ENCODE results near the gene PPP1R12A. TPM values are rescaled to one million over a fixed set of nuclear protein-coding genes. Genes with fewer than 3 reads are reported as not detected.

Gene PPP1R12A
- total and polyA plus RNA-seq, 9 of the 15 experiments (the other 6 are each of a cell fraction or from before 2014, with no cell fraction given), result 26.4 to 119 (median 53.3) TPM

DNA sequence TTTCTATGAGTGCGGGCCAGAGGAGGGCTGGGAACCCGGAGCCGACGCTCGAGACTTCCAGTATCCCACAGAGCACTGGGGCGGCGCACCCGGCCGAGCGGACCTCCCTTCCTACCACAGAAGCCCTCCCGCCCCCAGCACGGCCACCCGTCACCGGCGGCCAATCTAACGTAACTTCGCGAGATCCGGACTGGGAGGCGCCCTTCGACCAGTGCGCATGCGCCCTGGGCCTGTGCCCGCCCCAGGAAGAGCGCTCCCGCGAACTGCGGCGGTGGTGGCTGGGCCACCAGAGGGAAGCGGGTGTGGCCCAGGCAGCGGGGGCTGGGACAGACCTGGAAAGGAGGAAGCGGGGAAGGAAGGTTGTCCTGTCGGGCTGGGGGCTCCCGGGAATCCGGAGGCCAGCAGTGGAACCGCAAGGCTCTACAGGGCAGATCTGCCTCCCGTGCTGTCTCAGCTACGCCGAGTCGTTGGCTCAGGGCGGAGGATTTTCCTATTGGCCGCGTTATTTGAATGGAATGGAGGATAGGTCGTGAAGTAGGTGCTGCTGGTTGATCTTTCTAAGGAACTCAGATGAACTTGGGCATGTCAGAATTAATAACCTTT lies at the start of gene PPP1R12A (continued):
- TF ChIP-seq, protein P1, sequence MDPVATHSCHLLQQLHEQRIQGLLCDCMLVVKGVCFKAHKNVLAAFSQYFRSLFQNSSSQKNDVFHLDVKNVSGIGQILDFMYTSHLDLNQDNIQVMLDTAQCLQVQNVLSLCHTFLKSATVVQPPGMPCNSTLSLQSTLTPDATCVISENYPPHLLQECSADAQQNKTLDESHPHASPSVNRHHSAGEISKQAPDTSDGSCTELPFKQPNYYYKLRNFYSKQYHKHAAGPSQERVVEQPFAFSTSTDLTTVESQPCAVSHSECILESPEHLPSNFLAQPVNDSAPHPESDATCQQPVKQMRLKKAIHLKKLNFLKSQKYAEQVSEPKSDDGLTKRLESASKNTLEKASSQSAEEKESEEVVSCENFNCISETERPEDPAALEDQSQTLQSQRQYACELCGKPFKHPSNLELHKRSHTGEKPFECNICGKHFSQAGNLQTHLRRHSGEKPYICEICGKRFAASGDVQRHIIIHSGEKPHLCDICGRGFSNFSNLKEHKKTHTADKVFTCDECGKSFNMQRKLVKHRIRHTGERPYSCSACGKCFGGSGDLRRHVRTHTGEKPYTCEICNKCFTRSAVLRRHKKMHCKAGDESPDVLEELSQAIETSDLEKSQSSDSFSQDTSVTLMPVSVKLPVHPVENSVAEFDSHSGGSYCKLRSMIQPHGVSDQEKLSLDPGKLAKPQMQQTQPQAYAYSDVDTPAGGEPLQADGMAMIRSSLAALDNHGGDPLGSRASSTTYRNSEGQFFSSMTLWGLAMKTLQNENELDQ (CRISPR knock-in tag; IDR thresholded peaks at IDR 0.05; ENCODE audit: borderline replicate concordance), result no peak
- TF ChIP-seq CCNT2 (IDR thresholded peaks at IDR 0.05; ENCODE audit: borderline replicate concordance, extremely low read depth, insufficient read length, low read depth, low read length), result peak; percentile 81
- TF ChIP-seq TOE1 (IDR thresholded peaks at IDR 0.05; ENCODE audit: borderline replicate concordance), result no peak
- no peak for TF ChIP-seq TOE1 (CRISPR knock-in tag; IDR thresholded peaks at IDR 0.05; ENCODE audit: borderline replicate concordance, low read depth)
- TF ChIP-seq L3MBTL2 (IDR thresholded peaks at IDR 0.05), result peak; percentile 42
- TF ChIP-seq, protein P2, sequence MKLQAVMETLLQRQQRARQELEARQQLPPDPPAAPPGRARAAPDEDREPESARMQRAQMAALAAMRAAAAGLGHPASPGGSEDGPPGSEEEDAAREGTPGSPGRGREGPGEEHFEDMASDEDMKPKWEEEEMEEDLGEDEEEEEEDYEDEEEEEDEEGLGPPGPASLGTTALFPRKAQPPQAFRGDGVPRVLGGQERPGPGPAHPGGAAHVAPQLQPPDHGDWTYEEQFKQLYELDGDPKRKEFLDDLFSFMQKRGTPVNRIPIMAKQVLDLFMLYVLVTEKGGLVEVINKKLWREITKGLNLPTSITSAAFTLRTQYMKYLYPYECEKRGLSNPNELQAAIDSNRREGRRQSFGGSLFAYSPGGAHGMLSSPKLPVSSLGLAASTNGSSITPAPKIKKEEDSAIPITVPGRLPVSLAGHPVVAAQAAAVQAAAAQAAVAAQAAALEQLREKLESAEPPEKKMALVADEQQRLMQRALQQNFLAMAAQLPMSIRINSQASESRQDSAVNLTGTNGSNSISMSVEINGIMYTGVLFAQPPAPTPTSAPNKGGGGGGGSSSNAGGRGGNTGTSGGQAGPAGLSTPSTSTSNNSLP (IDR thresholded peaks at IDR 0.05; ENCODE audit: borderline replicate concordance, low read depth, low read length), result no peak
- no peak for TF ChIP-seq HNRNPK (IDR thresholded peaks at IDR 0.05; ENCODE audit: low read depth, low read length, poor library complexity, severe bottlenecking)
- TF ChIP-seq BHLHE40 (IDR thresholded peaks at IDR 0.05; ENCODE audit: low read length), result peak; percentile 49
- TF ChIP-seq CREB1 (IDR thresholded peaks at IDR 0.05), result peak; percentile 68
- TF ChIP-seq CREB1 (CRISPR knock-in tag; IDR thresholded peaks at IDR 0.05), result 0 out of 2 replicates have a peak, but pooled peaks have one; percentile 60
- TF ChIP-seq GATAD2A (IDR thresholded peaks at IDR 0.05), result no peak
- TF ChIP-seq, protein P3, sequence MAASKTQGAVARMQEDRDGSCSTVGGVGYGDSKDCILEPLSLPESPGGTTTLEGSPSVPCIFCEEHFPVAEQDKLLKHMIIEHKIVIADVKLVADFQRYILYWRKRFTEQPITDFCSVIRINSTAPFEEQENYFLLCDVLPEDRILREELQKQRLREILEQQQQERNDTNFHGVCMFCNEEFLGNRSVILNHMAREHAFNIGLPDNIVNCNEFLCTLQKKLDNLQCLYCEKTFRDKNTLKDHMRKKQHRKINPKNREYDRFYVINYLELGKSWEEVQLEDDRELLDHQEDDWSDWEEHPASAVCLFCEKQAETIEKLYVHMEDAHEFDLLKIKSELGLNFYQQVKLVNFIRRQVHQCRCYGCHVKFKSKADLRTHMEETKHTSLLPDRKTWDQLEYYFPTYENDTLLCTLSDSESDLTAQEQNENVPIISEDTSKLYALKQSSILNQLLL (CRISPR knock-in tag; IDR thresholded peaks at IDR 0.05; ENCODE audit: borderline replicate concordance), result no peak
- TF ChIP-seq MEF2A (IDR thresholded peaks at IDR 0.05; ENCODE audit: control insufficient read depth, low read depth, low read length), result no peak
- no peak for TF ChIP-seq SMAD2 (IDR thresholded peaks at IDR 0.05; ENCODE audit: low read depth, low read length)
- no peak for TF ChIP-seq ETS2 (tag; IDR thresholded peaks at IDR 0.05; ENCODE audit: borderline replicate concordance, poor library complexity, severe bottlenecking)
- no peak for TF ChIP-seq ZNF324 (CRISPR knock-in tag; IDR thresholded peaks at IDR 0.05)
- TF ChIP-seq STAT5B (CRISPR knock-in tag; IDR thresholded peaks at IDR 0.05), result no peak
- TF ChIP-seq RFX5 (IDR thresholded peaks at IDR 0.05; ENCODE audit: low read depth, low read length), result no peak
- TF ChIP-seq JUND (IDR thresholded peaks at IDR 0.05; ENCODE audit: borderline replicate concordance, low read depth, low read length), result peak; percentile 49; the same call in 1 of the 2 replicates
- TF ChIP-seq JUND (tag; IDR thresholded peaks at IDR 0.05; ENCODE audit: borderline replicate concordance, low read depth, low read length), result peak; percentile 19; the same call in 1 of the 3 replicates
- TF ChIP-seq KDM1A (IDR thresholded peaks at IDR 0.05), result no peak
- TF ChIP-seq, protein P4, sequence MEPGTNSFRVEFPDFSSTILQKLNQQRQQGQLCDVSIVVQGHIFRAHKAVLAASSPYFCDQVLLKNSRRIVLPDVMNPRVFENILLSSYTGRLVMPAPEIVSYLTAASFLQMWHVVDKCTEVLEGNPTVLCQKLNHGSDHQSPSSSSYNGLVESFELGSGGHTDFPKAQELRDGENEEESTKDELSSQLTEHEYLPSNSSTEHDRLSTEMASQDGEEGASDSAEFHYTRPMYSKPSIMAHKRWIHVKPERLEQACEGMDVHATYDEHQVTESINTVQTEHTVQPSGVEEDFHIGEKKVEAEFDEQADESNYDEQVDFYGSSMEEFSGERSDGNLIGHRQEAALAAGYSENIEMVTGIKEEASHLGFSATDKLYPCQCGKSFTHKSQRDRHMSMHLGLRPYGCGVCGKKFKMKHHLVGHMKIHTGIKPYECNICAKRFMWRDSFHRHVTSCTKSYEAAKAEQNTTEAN (CRISPR knock-in tag; IDR thresholded peaks at IDR 0.05), result no peak
- no peak for TF ChIP-seq MCM2 (IDR thresholded peaks at IDR 0.05; ENCODE audit: low read depth)

Measured in K562 (cell line).